ENCODE data around the gene ZBED2.
A peak's percentile ranks its signal among the peaks of the same experiment; 100 is the strongest.

Gene ZBED2

DNA sequence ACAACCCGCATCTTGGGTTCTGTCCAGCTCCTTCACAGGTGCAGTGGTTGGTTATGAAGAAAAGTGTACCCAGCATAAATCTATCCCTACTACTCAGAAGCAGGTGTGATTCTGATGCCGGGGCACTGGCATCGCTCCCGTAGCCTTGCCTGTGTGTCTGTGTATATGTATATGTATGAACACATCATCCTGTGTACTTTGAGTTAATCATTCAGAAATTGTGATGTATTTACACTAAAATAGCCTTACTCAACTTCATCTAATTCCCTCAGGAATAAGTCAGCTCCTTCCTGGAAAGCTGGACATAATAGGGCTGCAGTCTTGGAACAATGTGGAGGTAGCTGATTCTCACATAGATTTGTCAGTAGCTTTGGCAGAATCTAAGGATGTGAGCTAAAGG is 6.7 kb upstream of the ZBED2 start:
- no peak for DNase-seq

DNA sequence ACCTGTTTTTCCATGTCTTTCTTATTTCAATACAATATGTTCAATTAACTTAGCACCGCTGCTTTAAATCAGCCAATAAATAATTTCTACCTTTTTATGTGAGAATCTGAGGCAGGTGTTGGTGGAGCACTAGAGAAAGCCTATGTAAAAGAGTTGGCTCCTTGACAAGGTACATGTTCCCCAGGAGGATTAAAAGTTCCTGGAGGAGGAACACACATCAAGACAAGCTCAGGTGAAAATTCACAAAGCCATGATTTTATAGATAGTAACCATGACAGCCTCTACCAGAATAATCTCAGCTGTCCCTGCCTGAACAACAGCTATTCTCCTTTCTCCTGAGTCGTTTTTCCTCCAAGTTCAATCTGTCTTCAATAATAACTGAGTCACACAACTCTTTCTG is 3.4 kb upstream of the ZBED2 start:
- DNase-seq = no peak

- DNase-seq = no peak
These were observed 3.0 kb upstream of the ZBED2 start for GRCh38 chr3:111598139-111598538.

DNA sequence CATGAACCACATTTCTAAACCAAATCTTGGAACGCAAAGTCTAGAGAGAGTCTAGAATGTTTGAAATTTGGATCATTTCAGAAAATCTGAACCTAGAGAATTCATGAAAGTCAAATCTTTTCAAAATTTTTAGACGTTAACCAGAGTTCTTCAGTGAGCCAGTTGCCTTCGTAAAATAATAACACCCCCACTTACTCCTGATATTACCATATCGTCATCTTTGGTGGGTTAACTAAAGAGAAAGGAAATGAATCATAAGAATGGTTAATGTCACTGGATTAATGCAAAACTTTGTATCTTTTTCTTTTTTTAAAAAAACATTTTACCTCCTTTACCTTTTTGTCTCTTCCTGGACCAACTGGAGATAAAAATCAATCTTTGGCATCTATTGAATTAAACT is 1.2 kb upstream of the ZBED2 start:
- DNase-seq = no peak

DNA sequence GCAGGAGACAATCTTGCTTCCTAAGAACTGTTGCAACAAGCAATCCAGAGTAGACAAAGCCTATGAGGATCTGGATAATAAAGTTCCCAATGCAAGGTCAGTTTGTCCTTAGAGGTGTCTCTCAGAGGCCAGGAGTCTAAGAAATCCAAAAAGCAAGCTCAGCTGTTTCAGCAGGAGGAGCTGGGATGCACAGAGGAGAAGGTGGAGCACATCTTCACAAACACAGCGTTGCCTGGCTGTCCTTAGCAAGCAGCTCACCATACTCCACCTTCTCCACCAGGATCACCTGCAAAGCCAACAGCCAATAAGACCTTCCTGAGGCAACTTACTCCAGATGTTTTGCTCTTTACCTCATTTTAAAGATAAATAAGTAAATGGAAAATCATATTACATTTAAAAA is 365 bp downstream of the ZBED2 start:
- DNase-seq = no peak

DNA sequence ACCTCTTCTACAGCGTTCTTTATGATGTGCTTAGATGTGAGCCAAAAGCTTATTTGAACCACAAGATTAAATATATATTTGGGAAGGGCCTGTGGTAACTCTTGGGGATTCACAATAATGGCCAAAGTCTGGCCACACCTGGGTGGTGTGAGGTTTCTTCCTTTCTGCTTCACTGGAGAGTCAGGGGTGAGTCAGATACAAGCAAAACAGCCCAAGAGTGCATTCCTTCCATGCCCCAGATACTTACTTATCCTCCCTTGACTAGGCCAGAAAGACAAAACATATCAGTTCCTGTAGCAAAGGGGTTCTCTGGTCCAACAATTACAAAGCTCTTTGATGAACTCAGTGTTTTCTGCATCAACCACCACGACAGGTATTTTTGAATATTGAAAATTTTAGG is 941 bp downstream of the ZBED2 start:
- DNase-seq = peak; percentile 89

DNA sequence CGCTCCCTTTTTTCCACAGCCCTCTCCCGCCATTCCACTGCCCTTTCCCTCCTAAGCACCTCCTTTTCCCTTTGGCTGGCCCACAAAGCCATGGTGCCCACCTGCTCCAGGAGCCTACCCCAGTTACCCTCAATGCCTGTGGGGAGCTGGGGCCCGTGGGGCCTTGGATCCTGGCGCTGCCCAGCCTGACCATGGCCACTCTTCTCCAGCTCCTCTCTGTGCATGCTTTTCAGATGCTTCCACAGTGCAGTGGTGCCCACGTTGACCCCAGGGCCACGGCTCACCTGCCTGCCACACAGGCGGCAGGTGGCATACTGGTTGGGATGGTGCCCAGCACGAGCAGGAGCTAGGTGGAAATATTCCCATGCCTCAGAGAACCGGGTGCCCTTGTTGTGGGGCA is 1.5 kb downstream of the ZBED2 start:
- no peak for DNase-seq

GRCh38 chr3:111592936-111593335 is 2.2 kb downstream of the ZBED2 start:
- DNase-seq = no peak

DNA sequence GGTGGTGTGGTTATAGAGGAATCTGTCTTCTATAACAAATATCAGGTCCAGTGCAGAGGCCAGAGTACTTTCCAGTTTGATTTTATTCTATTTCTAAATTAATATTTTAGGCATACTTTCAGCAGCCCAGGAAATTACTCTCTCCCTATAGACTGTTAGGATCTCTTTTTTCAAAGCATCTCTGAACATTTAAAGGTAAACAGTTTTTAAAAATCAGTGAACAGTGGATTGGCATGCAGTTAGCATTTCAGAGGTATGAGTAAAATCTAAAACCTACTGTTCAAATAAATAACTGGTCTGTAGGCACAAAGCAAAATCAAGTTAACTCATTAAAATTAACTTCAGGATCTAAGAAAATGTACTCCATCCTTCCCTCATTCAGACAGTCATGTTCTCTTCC is 3.0 kb downstream of the ZBED2 start:
- no peak for DNase-seq

DNA sequence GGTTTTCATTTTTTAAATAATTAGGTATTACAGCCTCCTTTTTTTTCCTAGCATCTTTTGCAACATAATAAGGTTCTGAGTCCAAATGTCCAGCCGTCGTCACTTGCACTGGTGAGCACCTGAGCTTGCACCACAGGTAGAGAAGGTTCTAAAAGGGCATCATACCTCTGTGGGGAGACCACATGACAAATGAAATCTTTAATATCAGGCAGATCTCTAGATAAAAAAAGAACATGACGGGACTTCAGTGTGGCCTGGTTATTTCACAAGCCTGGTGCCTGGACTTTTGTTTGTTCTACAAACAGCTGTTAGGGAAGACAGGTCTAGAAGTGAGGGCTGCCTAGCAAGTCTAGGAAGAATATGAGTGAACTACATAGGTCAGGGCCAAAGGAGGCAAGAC is 3.6 kb downstream of the ZBED2 start:
- DNase-seq = no peak

GRCh38 chr3:111590143-111590491 is 5.0 kb downstream of the ZBED2 start:
- DNase-seq = peak; percentile 79

GRCh38 chr3:111589303-111590142 is 5.6 kb downstream of the ZBED2 start:
- peak; percentile 45 for DNase-seq

GRCh38 chr3:111588527-111588926 is 6.6 kb downstream of the ZBED2 start:
- no peak for DNase-seq

DNA sequence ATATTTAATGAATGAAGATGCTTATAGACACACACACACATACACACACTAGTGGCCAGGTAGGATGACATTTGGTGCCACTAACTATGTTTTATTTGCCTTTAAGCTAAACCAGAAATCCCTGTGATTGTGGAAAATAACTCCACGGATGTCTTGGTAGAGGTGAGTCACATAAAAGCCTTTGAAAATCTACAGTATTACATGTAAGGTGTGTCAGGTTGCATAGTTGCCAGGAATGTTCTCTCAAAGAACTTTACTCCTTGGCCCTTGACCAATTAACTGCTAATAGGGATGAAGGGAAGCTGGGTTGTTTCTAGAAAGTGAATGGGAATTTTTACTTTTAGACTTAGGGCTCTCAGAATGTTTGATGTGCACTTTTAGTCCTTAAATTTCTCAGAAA is 9.9 kb downstream of the ZBED2 start:
- peak; percentile 94 for DNase-seq

DNA sequence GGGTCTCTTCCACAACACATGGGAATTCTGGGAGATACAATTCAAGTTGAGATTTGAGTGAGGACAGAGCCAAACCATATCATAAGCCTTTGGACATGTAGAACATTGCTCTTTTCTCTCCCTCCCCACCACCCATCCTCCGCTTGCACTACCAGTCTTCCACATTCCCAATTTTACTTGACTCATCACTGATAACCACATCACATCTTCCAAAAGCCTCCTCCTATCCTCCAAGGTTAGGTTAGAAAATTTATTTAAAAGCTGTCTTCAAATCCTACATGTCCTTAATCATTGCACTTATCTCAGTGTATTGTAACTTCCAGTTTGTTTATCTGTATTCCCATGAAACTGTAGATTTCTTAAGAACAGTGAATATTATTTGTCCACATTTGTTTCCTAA is 10.4 kb downstream of the ZBED2 start:
- DNase-seq = peak; percentile 79

DNA sequence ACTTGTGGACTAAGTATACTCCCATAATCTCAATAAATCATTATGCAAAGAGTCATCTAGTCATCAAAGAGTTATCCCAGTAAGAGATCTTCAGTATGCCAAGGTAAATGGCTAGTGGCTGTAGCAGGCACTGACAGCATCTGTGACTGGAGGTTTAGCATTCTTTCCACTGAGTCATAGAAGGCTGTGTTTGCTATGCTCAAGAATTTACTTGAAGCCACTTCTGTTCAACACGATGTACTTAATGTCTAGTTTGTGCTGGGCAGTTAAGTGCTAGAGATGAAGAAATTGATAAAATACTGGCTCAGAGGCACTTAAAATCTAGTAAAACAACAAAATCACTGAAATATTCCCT is 13.0 kb downstream of the ZBED2 start:
- peak; percentile 92 for DNase-seq

- DNase-seq = peak; percentile 63
These were observed 13.6 kb downstream of the ZBED2 start for GRCh38 chr3:111581403-111582119.

DNA sequence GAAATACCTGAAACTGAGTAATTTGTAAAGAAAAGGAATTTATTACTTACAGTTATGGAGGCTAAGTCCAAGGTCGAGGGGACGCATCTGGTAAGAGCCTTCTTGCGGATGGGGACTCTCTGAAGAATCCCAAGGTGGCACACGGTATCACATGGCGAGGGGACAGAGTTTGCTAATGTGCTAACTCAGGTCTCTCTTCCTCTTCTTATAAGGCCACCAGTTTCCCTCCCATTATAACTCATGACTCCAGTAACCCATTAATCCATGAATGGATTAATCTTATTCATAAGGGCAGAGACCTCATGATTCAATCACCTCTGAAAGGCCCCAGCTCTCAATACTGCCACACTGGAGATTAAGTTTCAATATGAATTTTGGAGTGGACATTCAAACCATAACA is 15.7 kb downstream of the ZBED2 start:
- no peak for DNase-seq

GRCh38 chr3:111578867-111579266 is 16.3 kb downstream of the ZBED2 start:
- no peak for DNase-seq

GRCh38 chr3:111577798-111578685 is 17.1 kb downstream of the ZBED2 start:
- DNase-seq = peak; percentile 72

GRCh38 chr3:111577113-111577512 is 18.0 kb downstream of the ZBED2 start:
- DNase-seq = no peak

DNA sequence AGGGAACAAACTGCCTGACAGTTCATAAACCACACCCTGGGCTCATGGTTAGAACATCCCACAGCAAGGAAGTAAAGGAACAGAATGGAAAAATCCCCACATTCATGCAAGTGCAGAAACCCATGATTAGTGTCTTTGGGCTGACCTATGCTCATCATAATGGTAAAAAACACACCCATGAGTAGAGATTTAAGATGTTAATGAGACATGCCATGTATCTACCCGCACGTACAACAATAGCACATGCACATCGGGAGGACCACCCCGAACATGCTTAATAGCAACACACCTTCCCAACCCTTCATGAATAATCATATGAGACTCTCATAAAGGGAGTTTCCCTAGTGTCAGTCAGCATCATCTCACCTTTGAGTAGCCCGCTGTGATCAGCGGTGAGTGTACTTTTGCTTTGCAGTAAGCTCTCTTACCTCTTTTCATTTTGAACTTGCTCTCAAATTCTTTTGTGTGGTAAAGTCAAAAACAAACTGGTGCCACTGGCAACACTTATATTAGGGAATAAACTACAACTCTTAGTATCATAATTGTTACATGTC is 23.2 kb downstream of the ZBED2 start:
- DNase-seq = no peak

DNA sequence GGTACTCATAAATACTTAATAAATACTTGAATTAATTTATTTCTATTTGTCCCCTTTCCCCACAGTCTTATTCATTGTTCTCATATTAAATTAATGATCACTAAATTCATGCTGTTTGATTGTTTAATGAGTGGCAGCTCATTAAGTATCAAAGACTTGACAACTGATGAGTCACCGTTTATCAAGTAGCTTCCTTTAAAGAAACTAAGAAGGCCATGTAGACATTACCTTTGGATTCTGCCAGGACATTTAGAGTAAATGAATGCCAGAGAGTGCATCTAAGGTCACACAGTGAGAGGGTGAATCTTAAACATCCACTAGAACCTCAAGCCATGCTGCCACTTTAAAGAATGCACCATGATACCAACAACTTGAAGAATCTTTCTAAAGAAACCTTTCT is 23.9 kb downstream of the ZBED2 start:
- DNase-seq = no peak

Measured in NCI-H226 (cell line).